Smooth muscle cell (in vitro differentiated cells): Measurements from ENCODE around the gene PPA2. TPM values are rescaled to one million over a fixed set of nuclear protein-coding genes. Genes with fewer than 3 reads are reported as not detected.

Source experiments
- DNase-seq: peaks from one replicate; lab custom pipeline; 2025; ENCODE audit not compliant: unreplicated experiment; lab: John Stamatoyannopoulos, UW
- H2AFZ ChIP-seq: fragments of 200-600 bp; sonication (generic); 2 replicates; pipeline ENCODE4 v1.6.0; 2016; ENCODE audit warnings: antibody characterized with exemption, low read depth, mild to moderate bottlenecking
- H3F3A ChIP-seq: fragments of 200-600 bp; sonication (generic); 2 replicates; pipeline ENCODE4 v1.6.0; 2017; ENCODE audit warnings: antibody characterized with exemption, low read depth
- H3K27ac ChIP-seq: fragments of 200-600 bp; sonication (generic); 2 replicates; pipeline ENCODE4 v1.5.1; 2016; ENCODE audit warnings: low read depth, mild to moderate bottlenecking
- H3K27me3 ChIP-seq: fragments of 200-600 bp; sonication (generic); 2 replicates; pipeline ENCODE4 v1.6.1; 2016; ENCODE audit warnings: low read depth, mild to moderate bottlenecking
- H3K36me3 ChIP-seq: fragments of 200-600 bp; sonication (generic); 2 replicates; pipeline ENCODE4 v1.5.1; 2016; ENCODE audit warnings: low read depth
- H3K4me1 ChIP-seq: fragments of 200-600 bp; sonication (generic); 2 replicates; pipeline ENCODE4 v1.5.1; 2016; ENCODE audit warnings: low read depth
- H3K4me2 ChIP-seq: fragments of 200-600 bp; sonication (generic); 2 replicates; pipeline ENCODE4 v1.6.0; 2016; ENCODE audit warnings: mild to moderate bottlenecking
- H3K4me3 ChIP-seq: fragments of 200-600 bp; sonication (generic); 2 replicates; pipeline ENCODE4 v1.5.1; 2016; ENCODE audit warnings: mild to moderate bottlenecking
- H3K79me2 ChIP-seq: fragments of 200-600 bp; sonication (generic); 2 replicates; pipeline ENCODE4 v1.6.0; 2016; ENCODE audit warnings: low read depth, mild to moderate bottlenecking
- H3K9ac ChIP-seq: fragments of 200-600 bp; sonication (generic); 2 replicates; pipeline ENCODE4 v1.6.0; 2016; ENCODE audit warnings: low read depth
- H3K9me3 ChIP-seq: fragments of 200-600 bp; sonication (generic); replicated peaks from 2 replicates; pipeline ENCODE4 v1.5.1; 2016; ENCODE audit warnings: low read depth
- H4K20me1 ChIP-seq: fragments of 200-600 bp; sonication (generic); 2 replicates; pipeline ENCODE4 v1.6.0; 2016; ENCODE audit warnings: low read depth
- CTCF ChIP-seq: fragments of 200-600 bp; sonication (generic); IDR thresholded peaks from 2 replicates; pipeline ENCODE4 v1.5.1; 2017; ENCODE audit warnings: borderline replicate concordance, mild to moderate bottlenecking, antibody characterized with exemption; ENCODE audit not compliant: insufficient read depth, poor library complexity, severe bottlenecking
- WGBS: methylation state at CpG from one replicate; pipeline ENCODE4 v1.1.7; 2016; ENCODE audit warnings: low lambda C conversion rate; 5-methylcytosine and 5-hydroxymethylcytosine counted together
- polyA plus RNA-seq: library from polyadenylated mRNA; unstranded; fragments of >200 nt; fragmentation: Nextera tagmentation; extraction: Ambion mirVana; gene quantifications from 2 replicates; pipeline ENCODE4 v1.2.1, GENCODE V29; 2016
- total RNA-seq: library from RNA; depleted of rRNA; stranded (reverse); fragments of >200 nt; gene quantifications from 2 replicates; pipeline ENCODE4 v1.2.3, GENCODE V29; 2014

Gene PPA2
- total and polyA plus RNA-seq, 2 experiments from 2014 or later = 84.4 to 96.5 TPM

DNA sequence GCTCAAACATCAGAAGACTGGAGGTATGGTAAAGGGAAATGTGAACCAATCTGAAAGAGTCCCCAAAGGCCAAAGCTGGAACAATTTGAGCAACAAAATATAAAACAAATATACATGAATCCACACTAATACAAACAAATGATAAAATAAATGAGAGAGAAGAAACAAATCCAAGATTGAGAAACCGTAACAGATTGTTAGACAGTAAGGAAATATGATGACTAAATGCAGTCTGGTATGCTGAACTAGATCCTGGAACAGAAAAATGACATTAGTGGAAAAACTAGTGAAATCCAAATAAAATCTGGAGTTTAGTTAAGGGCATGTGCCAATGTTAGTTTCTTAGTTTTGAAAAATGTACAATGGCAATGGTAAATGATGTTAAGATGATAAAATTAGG, 15.9 kb downstream of the PPA2 start:
- WGBS = 49% methylated on average over 1 of the region's 1 CpG
- Histone ChIP-seq H3K27ac (no peak overlapping the region), H4K20me1 (peaks cover 65% of the 10 kb centered on the region), H3K4me1 (no peaks in the 10 kb centered on the region), H3K36me3 (no peaks in the 10 kb centered on the region), H3K4me3 (no peak overlapping the region), H3K27me3 (no peaks in the 10 kb centered on the region), H3K9me3 (no peaks in the 10 kb centered on the region), H3K79me2 (peaks cover 8% of the 10 kb centered on the region), H3F3A (no peaks in the 10 kb centered on the region), H3K4me2 (no peak overlapping the region), H2AFZ (no peak overlapping the region), H3K9ac (no peak overlapping the region)
- DNase-seq = no peak
- TF ChIP-seq CTCF = no peak

DNA sequence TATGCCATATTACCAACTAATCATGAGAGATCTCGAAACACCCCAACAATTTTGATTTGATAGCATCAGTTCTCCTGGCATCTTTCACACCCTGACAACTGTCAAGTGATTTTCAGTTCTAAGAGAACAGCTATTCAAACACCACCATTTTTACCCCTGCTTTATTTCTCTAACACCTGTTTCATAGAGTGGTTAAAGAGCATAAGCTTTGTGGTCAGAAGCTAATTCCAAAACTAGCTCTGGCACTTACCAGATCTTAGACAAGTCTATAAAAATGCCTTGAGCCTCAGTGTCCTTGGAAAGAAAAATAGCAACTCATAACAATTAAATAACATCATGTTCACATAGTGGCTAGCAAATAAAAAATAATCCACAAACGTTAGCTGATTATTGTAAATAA, 17.9 kb downstream of the PPA2 start:
- peaks cover 56% of the 10 kb centered on the region for H4K20me1 ChIP-seq
- H3K4me2 ChIP-seq = no peak overlapping the region
- no peaks in the 10 kb centered on the region for H3F3A ChIP-seq
- no peak overlapping the region for H3K27ac ChIP-seq
- no peak overlapping the region for H3K9ac ChIP-seq
- H3K79me2 ChIP-seq = peaks cover 8% of the 10 kb centered on the region
- H3K27me3 ChIP-seq = no peaks in the 10 kb centered on the region
- DNase-seq = no peak
- WGBS = 70% methylated on average over 2 of the region's 2 CpGs
- no peak for TF ChIP-seq CTCF
- no peaks in the 10 kb centered on the region for H3K4me1 ChIP-seq
- H3K4me3 ChIP-seq = no peak overlapping the region
- H3K9me3 ChIP-seq = no peaks in the 10 kb centered on the region
- H3K36me3 ChIP-seq = peaks cover 8% of the 10 kb centered on the region
- no peak overlapping the region for H2AFZ ChIP-seq

DNA sequence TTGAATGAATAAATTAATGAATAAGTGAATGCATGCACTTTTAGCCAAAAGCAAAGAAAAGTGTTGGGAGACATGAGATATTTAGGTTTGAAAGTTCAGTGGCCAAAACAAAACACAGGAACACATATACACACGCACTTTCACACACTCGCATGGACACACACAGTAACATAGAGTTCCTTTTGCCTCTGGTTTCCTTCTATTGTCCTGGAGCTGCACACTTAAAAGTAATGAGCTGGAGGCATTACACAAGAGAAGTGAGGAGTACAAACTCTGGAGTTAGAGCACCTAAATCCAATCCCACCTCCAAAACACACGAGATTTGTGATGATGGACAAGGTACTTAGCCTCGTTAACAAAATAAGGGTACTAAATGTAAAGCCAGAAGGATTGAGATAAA, 18.7 kb downstream of the PPA2 start:
- peaks cover 10% of the 10 kb centered on the region for H3K36me3 ChIP-seq
- no peaks in the 10 kb centered on the region for H3F3A ChIP-seq
- H3K4me3 ChIP-seq = no peak overlapping the region
- no peak overlapping the region for H3K4me2 ChIP-seq
- H3K27ac ChIP-seq = no peak overlapping the region
- H4K20me1 ChIP-seq = peaks cover 51% of the 10 kb centered on the region
- H3K27me3 ChIP-seq = no peaks in the 10 kb centered on the region
- no peak for DNase-seq
- WGBS = 95% methylated on average over 4 of the region's 4 CpGs
- no peaks in the 10 kb centered on the region for H3K4me1 ChIP-seq
- no peak overlapping the region for H3K9ac ChIP-seq
- TF ChIP-seq CTCF = no peak
- peaks cover 5% of the 10 kb centered on the region for H3K79me2 ChIP-seq
- no peaks in the 10 kb centered on the region for H3K9me3 ChIP-seq
- no peak overlapping the region for H2AFZ ChIP-seq

DNA sequence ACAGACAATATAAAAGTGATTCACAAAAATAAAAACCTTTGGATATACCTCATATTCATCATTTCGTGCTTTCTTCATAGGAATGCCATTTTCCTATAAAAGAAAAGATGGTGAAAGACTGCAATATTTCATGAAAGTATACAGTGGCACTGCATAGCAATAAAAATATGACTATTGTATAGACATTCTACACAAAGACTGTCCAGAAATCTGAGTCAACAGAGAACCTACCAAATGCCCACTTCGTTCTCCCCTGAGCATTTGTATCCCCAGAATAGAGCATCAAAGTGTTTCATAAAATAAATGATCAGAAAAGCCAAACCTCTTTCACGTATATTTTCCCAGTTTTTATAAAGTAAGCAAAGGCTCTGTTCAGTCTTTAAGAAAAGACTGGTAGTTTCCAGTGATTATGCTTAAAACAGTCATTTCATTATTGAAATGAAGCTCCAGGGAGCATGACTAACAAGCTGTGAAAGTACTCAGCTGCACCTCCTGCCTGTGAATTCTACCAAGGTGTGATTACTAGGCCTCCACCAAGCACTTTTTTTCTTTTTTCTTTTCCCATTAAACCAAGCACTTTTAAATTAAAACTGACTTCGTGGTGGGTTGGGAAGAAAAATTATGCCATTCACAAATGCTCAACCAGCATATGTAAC, 20.2 kb downstream of the PPA2 start:
- Histone ChIP-seq H3F3A (no peaks in the 10 kb centered on the region), H2AFZ (no peak overlapping the region), H3K9ac (no peak overlapping the region), H3K4me3 (no peak overlapping the region), H3K36me3 (peaks cover 10% of the 10 kb centered on the region), H3K79me2 (no peaks in the 10 kb centered on the region), H3K27me3 (no peaks in the 10 kb centered on the region), H3K27ac (no peak overlapping the region), H4K20me1 (peaks cover 40% of the 10 kb centered on the region), H3K9me3 (no peaks in the 10 kb centered on the region), H3K4me2 (no peak overlapping the region), H3K4me1 (no peaks in the 10 kb centered on the region)
- WGBS = 82% methylated on average over 4 of the region's 4 CpGs
- TF ChIP-seq CTCF = no peak
- DNase-seq = no peak
